IMR-90 (cell line): ENCODE results near the gene MCRS1.

Experiments
- CEBPB ChIP-seq: IDR thresholded peaks from 2 replicates; pipeline ENCODE4 v1.6.1; 2012; ENCODE audit warnings: low read depth, low read length, improper control_type of control experiment
- POLR2A ChIP-seq: IDR thresholded peaks from 2 replicates; pipeline ENCODE4 v1.6.1; 2012; ENCODE audit warnings: mild to moderate bottlenecking, low read depth, low read length
- RFX5 ChIP-seq: IDR thresholded peaks from 2 replicates; pipeline ENCODE4 v1.8.0; 2012; ENCODE audit warnings: low read depth, mild to moderate bottlenecking, low read length, moderate library complexity
- TF ChIP-seq, protein P1 (sequence below): conservative IDR thresholded peaks from 2 replicates; pipeline ENCODE4 v1.5.1; 2012; ENCODE audit warnings: mild to moderate bottlenecking, low read depth, low read length, improper control_type of control experiment

DNA sequence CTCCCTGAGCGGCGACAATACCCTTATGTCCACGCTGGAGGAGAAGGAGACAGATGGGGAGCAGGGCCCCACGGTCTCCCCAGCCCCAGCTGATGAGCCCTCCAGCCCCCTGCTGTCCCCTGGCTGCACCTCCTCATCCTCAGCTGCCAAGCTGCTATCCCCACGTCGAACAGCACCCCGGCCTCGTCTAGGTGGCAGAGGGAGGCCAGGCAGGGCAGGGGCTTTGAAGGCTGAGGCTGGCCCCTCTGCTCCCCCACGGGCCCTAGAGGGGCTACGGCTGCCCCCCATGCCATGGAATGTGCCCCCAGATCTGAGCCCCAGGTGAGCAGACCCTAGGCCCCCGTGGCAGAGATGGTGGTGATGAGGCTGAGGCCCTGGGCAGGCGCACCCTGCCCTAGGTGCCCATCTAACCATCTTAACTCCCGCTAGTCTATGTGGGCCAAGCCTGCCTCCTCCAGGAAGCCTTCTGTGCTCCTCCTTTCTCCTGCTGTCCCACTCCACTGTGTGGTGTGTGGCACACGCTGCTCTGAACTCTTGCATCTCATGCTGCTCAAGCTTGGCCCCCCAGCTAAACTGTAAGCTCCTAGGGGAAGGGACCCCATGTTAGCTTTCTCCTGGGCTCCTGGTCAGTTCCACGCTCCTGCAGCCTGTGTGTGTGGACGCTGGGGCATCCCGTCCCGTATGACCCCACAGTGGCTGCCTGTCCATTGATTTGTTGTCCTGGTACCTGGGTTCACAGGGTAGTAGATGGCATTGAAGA, 12.1 kb downstream of the MCRS1 start:
- TF ChIP-seq, protein P1, sequence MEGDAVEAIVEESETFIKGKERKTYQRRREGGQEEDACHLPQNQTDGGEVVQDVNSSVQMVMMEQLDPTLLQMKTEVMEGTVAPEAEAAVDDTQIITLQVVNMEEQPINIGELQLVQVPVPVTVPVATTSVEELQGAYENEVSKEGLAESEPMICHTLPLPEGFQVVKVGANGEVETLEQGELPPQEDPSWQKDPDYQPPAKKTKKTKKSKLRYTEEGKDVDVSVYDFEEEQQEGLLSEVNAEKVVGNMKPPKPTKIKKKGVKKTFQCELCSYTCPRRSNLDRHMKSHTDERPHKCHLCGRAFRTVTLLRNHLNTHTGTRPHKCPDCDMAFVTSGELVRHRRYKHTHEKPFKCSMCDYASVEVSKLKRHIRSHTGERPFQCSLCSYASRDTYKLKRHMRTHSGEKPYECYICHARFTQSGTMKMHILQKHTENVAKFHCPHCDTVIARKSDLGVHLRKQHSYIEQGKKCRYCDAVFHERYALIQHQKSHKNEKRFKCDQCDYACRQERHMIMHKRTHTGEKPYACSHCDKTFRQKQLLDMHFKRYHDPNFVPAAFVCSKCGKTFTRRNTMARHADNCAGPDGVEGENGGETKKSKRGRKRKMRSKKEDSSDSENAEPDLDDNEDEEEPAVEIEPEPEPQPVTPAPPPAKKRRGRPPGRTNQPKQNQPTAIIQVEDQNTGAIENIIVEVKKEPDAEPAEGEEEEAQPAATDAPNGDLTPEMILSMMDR: no peak
- TF ChIP-seq POLR2A: no peak
- TF ChIP-seq RFX5: no peak
- no peak for TF ChIP-seq CEBPB
